ENCODE results near the gene RYK. TPM values are rescaled to one million over a fixed set of nuclear protein-coding genes. Genes with fewer than 3 reads are reported as not detected.
"Not testable (repeated sequence)": the region's sequence is repeated elsewhere in the genome, so short reads cannot be mapped to it uniquely, and the experiment has no call there.

RYK gene
- polyA plus RNA-seq, 2 of the 4 experiments (the other 2 are of a cell fraction), result 28.4 to 41.9 TPM

DNA sequence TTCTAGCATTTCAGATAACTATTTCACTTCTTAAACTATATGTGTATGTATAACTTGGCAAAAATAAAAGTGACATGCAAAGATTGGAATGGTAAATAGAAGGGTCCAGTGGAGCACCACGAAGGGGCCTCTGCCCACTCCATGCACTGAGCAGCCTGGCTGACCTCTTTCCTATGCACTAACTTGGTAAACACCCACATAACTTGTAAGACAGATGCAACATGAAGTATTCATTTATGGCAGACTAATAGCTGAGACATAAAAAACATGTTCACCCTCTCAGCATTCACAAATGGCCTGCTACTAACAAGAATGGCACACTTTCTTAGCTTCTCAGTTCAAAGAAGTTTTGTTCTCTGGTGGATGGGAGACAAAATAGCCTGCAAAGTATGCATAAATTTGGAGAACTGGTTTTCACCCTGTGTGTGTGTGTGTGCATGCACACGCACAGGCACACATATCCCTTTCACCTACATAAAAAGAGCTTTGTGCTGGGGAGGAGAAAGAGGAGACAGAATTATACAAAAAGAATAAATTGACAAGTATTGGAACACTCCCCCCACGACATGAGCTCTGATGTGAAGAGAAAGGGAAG, 26.5 kb upstream of the RYK start:
- Histone ChIP-seq H3K4me1 (no peaks in the 10 kb centered on the region), H3K4me3 (no peak overlapping the region), H3K4me2 (no peak overlapping the region), H3K9me3 (no peaks in the 10 kb centered on the region), H3K27ac (no peak overlapping the region)
- no peak for DNase-seq (ENCODE audit: low read depth in 1 of 2, low spot score in 1 of 2)
- TF ChIP-seq CBX2 (IDR thresholded peaks at IDR 0.05; ENCODE audit: borderline replicate concordance, low read depth), result no peak
- TF ChIP-seq REST (IDR thresholded peaks at IDR 0.05), result no peak
- TF ChIP-seq CBX8 (IDR thresholded peaks at IDR 0.05), result no peak
- no peak for TF ChIP-seq FOSB (CRISPR knock-in tag; IDR thresholded peaks at IDR 0.05)
- no peak for TF ChIP-seq EHF (CRISPR knock-in tag; IDR thresholded peaks at IDR 0.05)
- TF ChIP-seq RNF2 (IDR thresholded peaks at IDR 0.05; ENCODE audit: borderline replicate concordance, low read depth), result no peak
- no peak for TF ChIP-seq GATA3 (IDR thresholded peaks at IDR 0.05; ENCODE audit: borderline replicate concordance)
- ChIA-PET POLR2A (no interaction called here), CTCF (interaction anchor here (0.8 to 1.3 kb wide), 2 partner anchors 25 to 198 kb away, joined by 3 to 4 read pairs; no protein-coding TSS in a partner anchor)
- 26% methylated on average over 3 of the region's 3 CpGs for WGBS (ENCODE audit: missing lambda C conversion rate)
- ATAC-seq, result no peak
- no peak for FAIRE-seq

GRCh38 chr3:134276086-134276485, 25.4 kb upstream of the RYK start:
- WGBS (ENCODE audit: missing lambda C conversion rate), result 39% methylated on average over 3 of the region's 3 CpGs
- H3K27ac ChIP-seq, result no peak overlapping the region
- no peak overlapping the region for H3K4me3 ChIP-seq
- FAIRE-seq (no peak), DNase-seq (ENCODE audit: low read depth in 1 of 2, low spot score in 1 of 2) (no peak), ATAC-seq (no peak)
- H3K4me2 ChIP-seq, result no peak overlapping the region
- POLR2A ChIA-PET, result no interaction called here
- no peaks in the 10 kb centered on the region for H3K4me1 ChIP-seq
- no peak for TF ChIP-seq FOSB (CRISPR knock-in tag; IDR thresholded peaks at IDR 0.05)
- TF ChIP-seq HEYL (CRISPR knock-in tag; IDR thresholded peaks at IDR 0.05), result no peak
- TF ChIP-seq JUN (IDR thresholded peaks at IDR 0.05), result no peak
- TF ChIP-seq CHD2 (IDR thresholded peaks at IDR 0.05; ENCODE audit: low read length, partially characterized antibody), result no peak
- no peak for TF ChIP-seq CBX8 (IDR thresholded peaks at IDR 0.05)
- TF ChIP-seq HDAC2 (IDR thresholded peaks at IDR 0.05), result no peak
- no peak for TF ChIP-seq HES2 (IDR thresholded peaks at IDR 0.05)
- TF ChIP-seq FOSL2 (IDR thresholded peaks at IDR 0.05), result no peak
- no peak for TF ChIP-seq FOSL2 (CRISPR knock-in tag; IDR thresholded peaks at IDR 0.05)
- no peak for TF ChIP-seq TFCP2L1 (CRISPR knock-in tag; IDR thresholded peaks at IDR 0.05)
- TF ChIP-seq MYC (IDR thresholded peaks at IDR 0.05; ENCODE audit: borderline replicate concordance, low read length), result no peak
- no peak for TF ChIP-seq E2F6 (IDR thresholded peaks at IDR 0.05; ENCODE audit: borderline replicate concordance, low read depth)
- no peak for TF ChIP-seq RFX5 (IDR thresholded peaks at IDR 0.05)
- TF ChIP-seq RCOR1 (IDR thresholded peaks at IDR 0.05; ENCODE audit: low read depth, low read length), result no peak
- TF ChIP-seq, protein P1, sequence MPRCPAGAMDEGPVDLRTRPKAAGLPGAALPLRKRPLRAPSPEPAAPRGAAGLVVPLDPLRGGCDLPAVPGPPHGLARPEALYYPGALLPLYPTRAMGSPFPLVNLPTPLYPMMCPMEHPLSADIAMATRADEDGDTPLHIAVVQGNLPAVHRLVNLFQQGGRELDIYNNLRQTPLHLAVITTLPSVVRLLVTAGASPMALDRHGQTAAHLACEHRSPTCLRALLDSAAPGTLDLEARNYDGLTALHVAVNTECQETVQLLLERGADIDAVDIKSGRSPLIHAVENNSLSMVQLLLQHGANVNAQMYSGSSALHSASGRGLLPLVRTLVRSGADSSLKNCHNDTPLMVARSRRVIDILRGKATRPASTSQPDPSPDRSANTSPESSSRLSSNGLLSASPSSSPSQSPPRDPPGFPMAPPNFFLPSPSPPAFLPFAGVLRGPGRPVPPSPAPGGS (IDR thresholded peaks at IDR 0.05), result no peak
- TF ChIP-seq REST (IDR thresholded peaks at IDR 0.05), result no peak
- no peak for TF ChIP-seq POLR2A (IDR thresholded peaks at IDR 0.05; ENCODE audit: low read length)
- no peak for TF ChIP-seq KDM1A (IDR thresholded peaks at IDR 0.05; ENCODE audit: low read depth)
- no peak for TF ChIP-seq ZC3H11A (IDR thresholded peaks at IDR 0.05)
- TF ChIP-seq EHF (CRISPR knock-in tag; IDR thresholded peaks at IDR 0.05), result no peak
- CTCF ChIA-PET, result interaction anchor here (0.8 kb wide), 1 partner anchor 199 kb away, joined by 3 read pairs; no protein-coding TSS in a partner anchor
- no peaks in the 10 kb centered on the region for H3K9me3 ChIP-seq

DNA sequence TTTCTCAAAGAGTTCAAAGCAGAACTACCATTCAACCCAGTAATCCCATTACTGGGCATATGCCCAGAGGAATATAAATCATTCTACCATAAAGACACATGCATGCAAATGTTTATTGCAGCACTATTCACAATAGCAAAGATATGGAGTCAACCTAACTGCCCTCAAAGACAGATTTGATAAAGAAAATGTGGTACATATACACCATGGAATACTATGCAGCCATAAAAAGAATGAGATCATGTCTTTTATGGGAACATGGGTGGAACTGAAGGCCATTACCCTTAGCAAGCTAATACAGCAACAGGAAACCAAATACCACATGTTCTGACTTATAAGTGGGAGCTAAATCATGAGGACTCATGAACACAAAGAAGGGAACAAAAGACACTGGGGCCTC, 24.5 kb upstream of the RYK start:
- H3K4me2 ChIP-seq, POLR2A ChIA-PET: not testable (repeated sequence)

More for the DNA sequence above, 24.5 kb upstream of the RYK start:
- H3K9me3 ChIP-seq; CTCF ChIA-PET; H3K27ac ChIP-seq; FAIRE-seq; H3K4me1 ChIP-seq; H3K4me3 ChIP-seq; ATAC-seq; DNase-seq (ENCODE audit: low read depth in 1 of 2, low spot score in 1 of 2): not testable (repeated sequence)

All from A549 (cell line).